MM.1S (cell line): Measurements from ENCODE around the gene PEX14.

Source experiments
- DNase-seq: peaks from one replicate; pipeline ENCODE4 v3.0.0-alpha.2; 2015
- H2AFZ ChIP-seq: fragments of 300-600 bp; sonication (generic); 2 replicates; pipeline ENCODE4 v1.6.0; 2016; ENCODE audit warnings: antibody characterized with exemption, low read length
- H3F3A ChIP-seq: fragments of 300-600 bp; sonication (generic); 2 replicates; pipeline ENCODE4 v1.6.1; 2016; ENCODE audit warnings: mild to moderate bottlenecking, antibody characterized with exemption, low read length, moderate library complexity, mixed read lengths; ENCODE audit not compliant: insufficient read depth
- H3K27ac ChIP-seq: fragments of 300-600 bp; sonication (generic); 2 replicates; pipeline ENCODE4 v1.5.1; 2016; ENCODE audit warnings: mild to moderate bottlenecking, low read length
- H3K27me3 ChIP-seq: fragments of 300-600 bp; sonication (generic); replicated peaks from 2 replicates; pipeline ENCODE4 v1.6.0; 2016; ENCODE audit warnings: low read length; ENCODE audit not compliant: insufficient read depth
- H3K36me3 ChIP-seq: fragments of 300-600 bp; sonication (generic); replicated peaks from 2 replicates; pipeline ENCODE4 v1.6.1; 2016; ENCODE audit warnings: mild to moderate bottlenecking, low read length, mixed read lengths; ENCODE audit not compliant: insufficient read depth
- H3K4me1 ChIP-seq: fragments of 300-600 bp; sonication (generic); 2 replicates; pipeline ENCODE4 v1.6.1; 2016; ENCODE audit warnings: low read length, mixed read lengths
- H3K4me2 ChIP-seq: fragments of 300-600 bp; sonication (generic); 2 replicates; pipeline ENCODE4 v1.6.0; 2016; ENCODE audit warnings: low read depth, low read length
- H3K4me3 ChIP-seq: fragments of 300-600 bp; sonication (generic); 2 replicates; pipeline ENCODE4 v1.5.1; 2016; ENCODE audit warnings: low read length, mixed read lengths
- H3K79me2 ChIP-seq: fragments of 300-600 bp; sonication (generic); 2 replicates; pipeline ENCODE4 v1.6.1; 2016; ENCODE audit warnings: mixed run types, low read length, mixed read lengths
- H3K9ac ChIP-seq: fragments of 300-600 bp; sonication (generic); 2 replicates; pipeline ENCODE4 v1.6.1; 2016; ENCODE audit warnings: low read length, mixed read lengths
- H3K9me2 ChIP-seq: fragments of 300-600 bp; sonication (generic); replicated peaks from 2 replicates; pipeline ENCODE4 v1.6.1; 2016; ENCODE audit warnings: mild to moderate bottlenecking, low read length, mixed read lengths; ENCODE audit not compliant: insufficient read depth
- H3K9me3 ChIP-seq: fragments of 300-600 bp; sonication (generic); replicated peaks from 2 replicates; pipeline ENCODE4 v1.6.1; 2016; ENCODE audit warnings: mild to moderate bottlenecking, low read length, mixed read lengths; ENCODE audit not compliant: insufficient read depth
- H4K20me1 ChIP-seq: fragments of 300-600 bp; sonication (generic); 2 replicates; pipeline ENCODE4 v1.6.1; 2016; ENCODE audit warnings: mild to moderate bottlenecking, low read length, moderate library complexity, mixed read lengths; ENCODE audit not compliant: insufficient read depth
- EZH2 ChIP-seq: fragments of 300-600 bp; sonication (generic); optimal IDR thresholded peaks from 2 replicates; pipeline ENCODE3; 2017; ENCODE audit warnings: low read depth, mild to moderate bottlenecking, antibody characterized with exemption, low read length, mixed read lengths
- EZH2phosphoT487 ChIP-seq: fragments of 300-600 bp; sonication (generic); IDR thresholded peaks from 2 replicates; pipeline ENCODE4 v1.6.1; 2018; ENCODE audit warnings: antibody characterized with exemption, low read length
- TF ChIP-seq, protein P1 (sequence below): fragments of 300-600 bp; sonication (generic); IDR thresholded peaks from 2 replicates; pipeline ENCODE4 v1.5.1; 2016; ENCODE audit warnings: antibody characterized with exemption, low read length, mixed read lengths

The PEX14 gene

DNA sequence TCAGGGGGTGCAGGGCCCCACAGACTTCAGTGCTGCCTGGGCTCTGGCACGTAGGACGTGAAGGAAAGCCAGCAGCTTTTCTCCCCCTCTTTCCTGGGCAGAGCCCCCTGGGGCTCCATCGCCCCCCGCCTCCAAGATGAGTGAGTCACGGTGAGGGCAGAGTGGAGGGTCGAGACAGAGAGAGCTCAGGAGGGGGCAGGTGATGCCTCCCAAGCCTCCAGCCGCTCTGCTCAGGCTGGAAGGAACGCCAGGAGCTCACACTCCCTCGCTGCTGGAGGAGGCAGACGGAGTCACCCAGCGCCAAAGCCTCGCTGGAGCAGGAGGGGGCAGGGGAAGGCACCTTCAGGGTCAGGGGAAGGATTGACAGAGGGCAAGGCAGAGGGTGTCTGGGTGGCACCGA, 202.2 kb downstream of the PEX14 start:
- TF ChIP-seq, protein P1, sequence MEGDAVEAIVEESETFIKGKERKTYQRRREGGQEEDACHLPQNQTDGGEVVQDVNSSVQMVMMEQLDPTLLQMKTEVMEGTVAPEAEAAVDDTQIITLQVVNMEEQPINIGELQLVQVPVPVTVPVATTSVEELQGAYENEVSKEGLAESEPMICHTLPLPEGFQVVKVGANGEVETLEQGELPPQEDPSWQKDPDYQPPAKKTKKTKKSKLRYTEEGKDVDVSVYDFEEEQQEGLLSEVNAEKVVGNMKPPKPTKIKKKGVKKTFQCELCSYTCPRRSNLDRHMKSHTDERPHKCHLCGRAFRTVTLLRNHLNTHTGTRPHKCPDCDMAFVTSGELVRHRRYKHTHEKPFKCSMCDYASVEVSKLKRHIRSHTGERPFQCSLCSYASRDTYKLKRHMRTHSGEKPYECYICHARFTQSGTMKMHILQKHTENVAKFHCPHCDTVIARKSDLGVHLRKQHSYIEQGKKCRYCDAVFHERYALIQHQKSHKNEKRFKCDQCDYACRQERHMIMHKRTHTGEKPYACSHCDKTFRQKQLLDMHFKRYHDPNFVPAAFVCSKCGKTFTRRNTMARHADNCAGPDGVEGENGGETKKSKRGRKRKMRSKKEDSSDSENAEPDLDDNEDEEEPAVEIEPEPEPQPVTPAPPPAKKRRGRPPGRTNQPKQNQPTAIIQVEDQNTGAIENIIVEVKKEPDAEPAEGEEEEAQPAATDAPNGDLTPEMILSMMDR = no peak
- TF ChIP-seq EZH2 (no peak), EZH2phosphoT487 (no peak)
- Histone ChIP-seq H3K79me2 (no peaks in the 10 kb centered on the region), H3K9ac (no peak overlapping the region), H3K27ac (no peak overlapping the region), H3K4me3 (no peak overlapping the region), H3K4me1 (no peaks in the 10 kb centered on the region), H2AFZ (no peak overlapping the region), H3K36me3 (no peaks in the 10 kb centered on the region), H4K20me1 (no peaks in the 10 kb centered on the region), H3K4me2 (no peak overlapping the region), H3K27me3 (peaks cover 95% of the 10 kb centered on the region), H3F3A (no peaks in the 10 kb centered on the region), H3K9me2 (no peaks in the 10 kb centered on the region), H3K9me3 (no peaks in the 10 kb centered on the region)
- no peak for DNase-seq

DNA sequence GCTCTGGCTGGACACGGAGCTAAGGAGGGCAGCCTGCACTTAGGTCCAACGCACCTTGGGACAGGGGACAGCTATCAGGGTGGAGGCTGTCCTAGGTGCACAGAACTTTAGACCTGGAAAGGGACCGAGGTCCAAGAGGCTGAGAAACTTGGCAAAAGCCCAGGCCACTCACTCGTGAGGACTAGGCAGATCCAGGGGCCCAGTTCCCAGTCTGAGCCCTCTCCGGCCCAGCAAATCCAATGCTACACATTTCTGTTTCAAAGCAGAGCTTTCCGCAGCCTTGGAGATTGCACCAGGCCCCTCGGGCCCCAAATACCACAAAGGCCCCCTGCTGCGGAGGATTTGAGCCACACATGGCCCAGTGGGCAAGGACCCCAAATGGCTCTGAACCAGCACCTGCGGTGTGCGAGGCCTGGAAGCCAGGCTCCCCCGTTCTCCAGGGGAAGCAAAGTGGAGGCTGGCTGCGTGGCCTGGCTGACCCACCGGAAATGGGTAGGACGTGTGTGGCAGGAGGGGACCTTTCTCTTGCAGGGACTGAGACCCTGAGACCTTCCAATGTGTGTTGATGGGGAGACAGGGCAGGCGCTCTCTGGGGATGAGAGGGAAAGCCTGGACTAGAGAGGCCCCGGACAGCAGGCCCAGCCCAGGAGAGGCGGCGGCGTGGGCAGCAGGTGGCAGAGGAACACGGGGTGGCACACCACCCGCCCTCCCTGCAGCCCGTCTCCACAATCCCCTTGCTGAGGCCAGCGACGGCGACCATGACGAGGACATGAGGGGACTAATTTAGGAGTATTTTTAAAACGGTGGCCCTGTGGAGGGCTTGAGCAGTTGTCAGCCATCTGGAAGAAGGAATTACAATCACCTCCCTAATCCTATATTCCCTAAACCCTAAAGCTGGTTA, 203.0 kb downstream of the PEX14 start:
- no peaks in the 10 kb centered on the region for H3K9me3 ChIP-seq
- no peaks in the 10 kb centered on the region for H3K79me2 ChIP-seq
- no peak overlapping the region for H3K4me3 ChIP-seq
- H3K9me2 ChIP-seq = no peaks in the 10 kb centered on the region
- TF ChIP-seq, protein P1 = no peak
- TF ChIP-seq EZH2 (no peak), EZH2phosphoT487 (no peak)
- no peaks in the 10 kb centered on the region for H3F3A ChIP-seq
- no peak overlapping the region for H2AFZ ChIP-seq
- no peaks in the 10 kb centered on the region for H3K36me3 ChIP-seq
- DNase-seq = no peak
- peaks cover 95% of the 10 kb centered on the region for H3K27me3 ChIP-seq
- H3K4me2 ChIP-seq = no peak overlapping the region
- H3K27ac ChIP-seq = no peak overlapping the region
- H3K9ac ChIP-seq = no peak overlapping the region
- H4K20me1 ChIP-seq = no peaks in the 10 kb centered on the region
- H3K4me1 ChIP-seq = no peaks in the 10 kb centered on the region

DNA sequence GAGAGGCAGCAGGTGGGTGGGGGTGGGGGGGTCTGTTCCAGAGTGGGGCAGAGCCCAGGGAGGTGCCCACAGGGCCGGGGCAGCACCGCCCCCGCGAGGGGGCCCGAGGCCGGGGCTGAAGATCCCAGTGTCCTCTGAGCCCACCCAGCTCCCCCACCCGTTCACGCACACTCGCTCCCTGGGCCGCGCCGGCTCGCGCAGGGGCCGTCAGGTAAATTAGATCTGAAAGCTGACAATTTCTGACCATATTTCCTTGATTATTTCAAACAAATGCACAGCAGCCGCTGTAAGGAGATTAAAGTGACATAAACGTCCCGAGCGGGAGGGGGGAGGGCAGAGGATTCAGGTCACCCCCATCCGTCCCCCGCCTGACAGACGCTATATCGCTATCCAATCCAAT, 203.7 kb downstream of the PEX14 start:
- no peaks in the 10 kb centered on the region for H3K4me1 ChIP-seq
- H3K9me3 ChIP-seq = no peaks in the 10 kb centered on the region
- H3K4me2 ChIP-seq = no peak overlapping the region
- no peak overlapping the region for H3K4me3 ChIP-seq
- H2AFZ ChIP-seq = no peak overlapping the region
- H3K27ac ChIP-seq = no peak overlapping the region
- H3F3A ChIP-seq = no peaks in the 10 kb centered on the region
- no peaks in the 10 kb centered on the region for H4K20me1 ChIP-seq
- no peaks in the 10 kb centered on the region for H3K9me2 ChIP-seq
- H3K36me3 ChIP-seq = no peaks in the 10 kb centered on the region
- H3K79me2 ChIP-seq = no peaks in the 10 kb centered on the region
- no peak overlapping the region for H3K9ac ChIP-seq
- TF ChIP-seq EZH2 = no peak
- TF ChIP-seq, protein P1 = no peak
- TF ChIP-seq EZH2phosphoT487 = no peak
- peaks cover 95% of the 10 kb centered on the region for H3K27me3 ChIP-seq
- no peak for DNase-seq
